Mesenchymal stem cell (in vitro differentiated cells and primary cell): ENCODE data around the gene EIF3A.

ENCODE experiments used
- DNase-seq: peaks from one replicate; pipeline ENCODE4 v3.0.0-alpha.2; 2013
- H2AFZ ChIP-seq: one replicate; pipeline ENCODE4 v1.6.1; 2013; ENCODE audit warnings: low read depth, mild to moderate bottlenecking, control low read depth, inconsistent platforms, low read length, moderate library complexity
- H2AK5ac ChIP-seq: 2 replicates; pipeline ENCODE4 v1.6.1; 2013; ENCODE audit warnings: low read length, moderate library complexity, mild to moderate bottlenecking, inconsistent platforms; ENCODE audit not compliant: severe bottlenecking
- H2BK120ac ChIP-seq: one replicate; pipeline ENCODE4 v1.6.1; 2013; ENCODE audit warnings: low read depth, mild to moderate bottlenecking, inconsistent platforms, low read length, moderate library complexity
- H2BK12ac ChIP-seq, 2 experiments: one replicate each; pipeline ENCODE4 v1.6.1; 2013; ENCODE audit warnings: inconsistent platforms in 2 of 2, low read length in 2 of 2, mild to moderate bottlenecking in 2 of 2, moderate library complexity in 2 of 2, control low read depth in 1 of 2
- H2BK15ac ChIP-seq: one replicate; pipeline ENCODE4 v1.6.1; 2013; ENCODE audit warnings: mild to moderate bottlenecking, low read depth, inconsistent platforms; ENCODE audit not compliant: poor library complexity, severe bottlenecking
- H2BK5ac ChIP-seq: 2 replicates; pipeline ENCODE4 v1.6.1; 2013; ENCODE audit warnings: low read depth, mild to moderate bottlenecking, low read length, control low read depth, inconsistent platforms; ENCODE audit not compliant: poor library complexity, severe bottlenecking
- H3K14ac ChIP-seq, 2 experiments: one replicate each; pipeline ENCODE4 v1.6.1; 2013; ENCODE audit warnings: inconsistent platforms in 2 of 2, low read length in 2 of 2, control low read depth in 1 of 2, mild to moderate bottlenecking in 1 of 2, moderate library complexity in 1 of 2
- H3K18ac ChIP-seq, 2 experiments: one replicate each; pipeline ENCODE4 v1.6.1; 2013; ENCODE audit warnings: inconsistent platforms in 2 of 2, low read length in 2 of 2, control low read depth in 1 of 2, low read depth in 1 of 2, mild to moderate bottlenecking in 1 of 2
- H3K23ac ChIP-seq, 2 experiments: one replicate each; pipeline ENCODE4 v1.6.1; 2013; ENCODE audit warnings: inconsistent platforms in 2 of 2, low read length in 2 of 2, mild to moderate bottlenecking in 2 of 2, moderate library complexity in 2 of 2, control low read depth in 1 of 2
- H3K27ac ChIP-seq: 2 replicates; pipeline ENCODE4 v1.5.1; 2013; ENCODE audit warnings: mild to moderate bottlenecking, moderate library complexity, low read length, control low read depth, inconsistent platforms; ENCODE audit not compliant: poor library complexity, severe bottlenecking
- H3K27me3 ChIP-seq, 2 experiments: 2 replicates each; pipeline versions ENCODE4 v1.6.1 to v1.7.0; 2013; ENCODE audit warnings: low read length in 2 of 2, mild to moderate bottlenecking in 2 of 2, moderate library complexity in 2 of 2, control low read depth in 1 of 2, inconsistent platforms in 1 of 2; ENCODE audit not compliant: control insufficient read depth in 1 of 2, insufficient read depth in 1 of 2
- H3K36me3 ChIP-seq, 2 experiments: 2 replicates each; pipeline versions ENCODE4 v1.6.1 to v1.7.0; 2013; ENCODE audit warnings: low read length in 2 of 2, control low read depth in 1 of 2, inconsistent platforms in 1 of 2, low read depth in 1 of 2, mild to moderate bottlenecking in 1 of 2; ENCODE audit not compliant: insufficient read depth in 2 of 2, control insufficient read depth in 1 of 2
- H3K4ac ChIP-seq, 2 experiments: one replicate each; pipeline ENCODE4 v1.6.1; 2013; ENCODE audit warnings: inconsistent platforms in 2 of 2, low read length in 2 of 2, mild to moderate bottlenecking in 2 of 2, moderate library complexity in 2 of 2, control low read depth in 1 of 2, low read depth in 1 of 2
- H3K4me1 ChIP-seq: 2 replicates; pipeline ENCODE4 v1.6.1; 2013; ENCODE audit warnings: low read depth, low read length, control low read depth; ENCODE audit not compliant: control insufficient read depth, insufficient read depth
- H3K4me2 ChIP-seq: 2 replicates; pipeline ENCODE4 v1.6.1; 2013; ENCODE audit warnings: low read length, mild to moderate bottlenecking, inconsistent platforms; ENCODE audit not compliant: poor library complexity, severe bottlenecking
- H3K4me3 ChIP-seq, 2 experiments: 2 replicates each; pipeline versions ENCODE4 v1.5.1 to v1.7.0; 2013; ENCODE audit warnings: low read length in 2 of 2, mild to moderate bottlenecking in 2 of 2, control low read depth in 1 of 2, low read depth in 1 of 2; ENCODE audit not compliant: insufficient read depth in 1 of 2
- H3K79me1 ChIP-seq: replicated peaks from 2 replicates; pipeline ENCODE4 v1.6.1; 2013; ENCODE audit warnings: mild to moderate bottlenecking, control low read depth, low read length, inconsistent platforms; ENCODE audit not compliant: poor library complexity, severe bottlenecking
- H3K9ac ChIP-seq: 2 replicates; pipeline ENCODE4 v1.7.0; 2013; ENCODE audit warnings: mild to moderate bottlenecking, low read length, moderate library complexity
- H3K9me3 ChIP-seq: 2 replicates; pipeline ENCODE4 v1.7.0; 2013; ENCODE audit warnings: mild to moderate bottlenecking, low read length; ENCODE audit not compliant: control insufficient read depth
- H4K8ac ChIP-seq: one replicate; pipeline ENCODE4 v1.6.1; 2013; ENCODE audit warnings: inconsistent platforms, mild to moderate bottlenecking, low read length, moderate library complexity
- H4K91ac ChIP-seq: one replicate; pipeline ENCODE4 v1.6.1; 2013; ENCODE audit warnings: mild to moderate bottlenecking, low read length, inconsistent platforms
- WGBS: methylation state at CpG from one replicate; pipeline ENCODE4 v1.1.7; 2013; ENCODE audit warnings: mixed read lengths; 5-methylcytosine and 5-hydroxymethylcytosine counted together

The EIF3A gene

GRCh38 chr10:119120413-119120867, 39.8 kb upstream of the EIF3A start:
- peak; percentile 93 for DNase-seq
- Histone ChIP-seq H3K14ac (no peak overlapping the region), H2BK120ac (no peak overlapping the region), H3K9me3 (no peaks in the 10 kb centered on the region), H3K4ac (no peak overlapping the region), H2AK5ac (no peak overlapping the region), H4K91ac (no peak overlapping the region), H3K4me2 (no peak overlapping the region), H4K8ac (no peak overlapping the region), H2AFZ (no peak overlapping the region), H3K23ac (no peak overlapping the region), H2BK12ac (no peak overlapping the region), H3K18ac (no peak overlapping the region), H3K36me3 (peaks cover 45 to 83% of the 10 kb centered on the region in 2 experiments), H3K27me3 (no peaks in the 10 kb centered on the region), H3K4me1 (no peaks in the 10 kb centered on the region), H3K4me3 (no peak overlapping the region), H3K79me1 (peaks cover 10% of the 10 kb centered on the region), H3K9ac (no peak overlapping the region), H2BK5ac (no peak overlapping the region), H2BK15ac (no peak overlapping the region), H3K27ac (no peak overlapping the region)
- 68% methylated on average over 2 of the region's 4 CpGs for WGBS

- Histone ChIP-seq H3K79me1 (peaks cover 11% of the 10 kb centered on the region), H2BK12ac (no peak overlapping the region), H3K4me3 (no peak overlapping the region), H3K4me1 (no peaks in the 10 kb centered on the region), H3K9me3 (no peaks in the 10 kb centered on the region), H2BK15ac (no peak overlapping the region), H4K8ac (no peak overlapping the region), H3K27me3 (no peaks in the 10 kb centered on the region), H4K91ac (no peak overlapping the region), H3K14ac (no peak overlapping the region), H3K4me2 (no peak overlapping the region), H2BK5ac (no peak overlapping the region), H2AFZ (no peak overlapping the region), H3K36me3 (peaks cover 40 to 82% of the 10 kb centered on the region in 2 experiments), H3K9ac (no peak overlapping the region), H3K27ac (no peak overlapping the region), H3K4ac (no peak overlapping the region), H2AK5ac (no peak overlapping the region), H3K18ac (no peak overlapping the region), H2BK120ac (no peak overlapping the region), H3K23ac (no peak overlapping the region)
- 100% methylated on average over 1 of the region's 1 CpG for WGBS
- no peak for DNase-seq
Measured at GRCh38 chr10:119119400-119119799, 38.8 kb upstream of the EIF3A start.

DNA sequence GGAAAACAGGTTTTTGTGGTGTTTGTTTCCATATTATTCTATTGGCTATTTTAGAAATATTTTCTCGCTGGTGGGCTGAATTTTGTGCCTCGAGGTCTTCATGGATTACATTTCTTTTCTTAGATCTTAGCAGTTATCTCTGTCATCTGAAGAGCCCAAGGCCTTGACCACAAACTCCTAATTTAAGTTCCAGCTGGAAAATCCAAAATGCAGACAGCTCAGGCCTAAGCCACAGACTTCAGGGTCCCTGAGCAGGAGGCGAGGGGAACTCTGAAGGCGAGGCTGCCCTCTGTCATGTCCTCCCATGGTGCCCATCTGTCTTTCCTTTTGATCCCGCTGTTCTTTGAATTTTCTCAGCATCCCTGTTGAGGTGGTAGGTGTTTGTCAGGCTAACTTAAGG, 37.6 kb upstream of the EIF3A start:
- Histone ChIP-seq H4K91ac (no peak overlapping the region), H3K18ac (no peak overlapping the region), H4K8ac (no peak overlapping the region), H3K36me3 (peaks cover 40 to 79% of the 10 kb centered on the region in 2 experiments), H3K4me1 (peaks cover 5% of the 10 kb centered on the region), H3K79me1 (peaks cover 10% of the 10 kb centered on the region), H3K14ac (no peak overlapping the region), H2BK15ac (no peak overlapping the region), H3K27me3 (no peaks in the 10 kb centered on the region), H2AK5ac (no peak overlapping the region), H3K4ac (no peak overlapping the region), H3K9me3 (no peaks in the 10 kb centered on the region), H2BK5ac (no peak overlapping the region), H3K9ac (no peak overlapping the region), H3K27ac (no peak overlapping the region), H3K23ac (no peak overlapping the region), H3K4me2 (no peak overlapping the region), H2BK120ac (no peak overlapping the region), H3K4me3 (no peak overlapping the region), H2BK12ac (no peak overlapping the region), H2AFZ (no peak overlapping the region)
- WGBS = 98% methylated on average over 5 of the region's 5 CpGs
- no peak for DNase-seq

DNA sequence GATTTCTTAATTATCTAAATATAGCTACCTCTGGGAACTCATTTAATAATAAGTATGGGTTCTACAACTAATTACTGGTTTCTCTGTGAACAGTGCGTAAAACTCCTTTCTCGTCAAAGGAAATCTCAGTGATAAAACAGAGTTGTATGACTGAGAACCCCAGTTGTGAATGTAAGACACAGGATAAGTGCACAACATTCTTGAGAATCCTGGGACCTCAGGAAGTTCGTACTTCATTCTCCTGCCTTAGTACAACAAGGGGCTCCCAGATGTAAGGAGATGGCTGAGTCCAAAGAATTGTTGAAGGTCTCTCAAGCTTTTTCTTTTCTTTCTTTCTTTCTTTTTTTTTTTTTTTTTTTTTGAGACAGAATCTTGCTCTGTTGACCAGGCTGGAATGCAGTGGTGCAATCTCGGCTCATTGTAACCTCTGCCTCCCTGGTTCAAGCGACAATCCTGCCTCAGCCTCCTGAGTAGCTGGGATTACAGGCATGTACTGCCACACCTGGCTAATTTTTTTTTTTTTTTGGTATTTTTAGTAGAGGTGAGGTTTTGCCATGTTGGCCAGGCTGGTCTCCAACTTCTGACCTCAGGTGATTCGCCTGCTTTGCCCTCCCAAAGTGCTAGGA, 35.8 kb upstream of the EIF3A start:
- no peak overlapping the region for H2BK5ac ChIP-seq
- H2BK15ac ChIP-seq = no peak overlapping the region
- peaks cover 5% of the 10 kb centered on the region for H3K4me1 ChIP-seq
- peaks cover 37 to 74% of the 10 kb centered on the region in 2 experiments for H3K36me3 ChIP-seq
- H2BK12ac ChIP-seq = no peak overlapping the region
- DNase-seq = peak; percentile 44
- no peak overlapping the region for H3K27ac ChIP-seq
- H3K4me2 ChIP-seq = no peak overlapping the region
- H4K91ac ChIP-seq = no peak overlapping the region
- no peak overlapping the region for H2BK120ac ChIP-seq
- H3K79me1 ChIP-seq = peaks cover 8% of the 10 kb centered on the region
- no peak overlapping the region for H3K4me3 ChIP-seq
- WGBS = 90% methylated on average over 4 of the region's 6 CpGs
- peak overlapping the region; percentile 18 for H3K9ac ChIP-seq
- no peaks in the 10 kb centered on the region for H3K9me3 ChIP-seq
- H3K14ac ChIP-seq = no peak overlapping the region
- H3K18ac ChIP-seq = no peak overlapping the region
- H3K27me3 ChIP-seq = no peaks in the 10 kb centered on the region
- H3K23ac ChIP-seq = no peak overlapping the region
- H4K8ac ChIP-seq = no peak overlapping the region
- H3K4ac ChIP-seq = no peak overlapping the region
- H2AFZ ChIP-seq = no peak overlapping the region
- no peak overlapping the region for H2AK5ac ChIP-seq
